H1 (cell line): ENCODE measurements around the gene ELMO1. TPM values are rescaled to one million over a fixed set of nuclear protein-coding genes. Genes with fewer than 3 reads are reported as not detected.

ENCODE experiments used
- CTCF ChIA-PET: fragments of 300-600 bp; sonication (Branson Sonifier 250); formaldehyde crosslinking; loops from one replicate; lab custom pipeline; 2021; ENCODE audit not compliant: partially characterized antibody; lab: Charles Lee
- POLR2A ChIA-PET: fragments of 300-600 bp; sonication (Branson Sonifier 250); formaldehyde crosslinking; loops from one replicate; lab custom pipeline; 2021; ENCODE audit warnings: inconsistent platforms; ENCODE audit not compliant: partially characterized antibody; lab: Charles Lee
- DNase-seq, 2 experiments: peaks; one replicate each; pipeline versions ENCODE4 v3.0.0 to v3.0.0-alpha.2; 2010 to 2022; ENCODE audit warnings: low spot score in 2 of 2, low read depth in 1 of 2, mixed read lengths in 1 of 2
- FAIRE-seq: peaks from 2 replicates; lab custom pipeline; 2011; peaks lifted over from hg19 to GRCh38; lab: Jason Lieb, UNC
- H2AFZ ChIP-seq: 2 replicates; pipeline ENCODE4 v1.8.1; 2012; ENCODE audit warnings: low read length, inconsistent platforms
- H2AK5ac ChIP-seq: 2 replicates; pipeline ENCODE4 v1.6.1; 2013; ENCODE audit warnings: low read depth, low read length
- H2BK120ac ChIP-seq: replicated peaks from 2 replicates; pipeline ENCODE3; 2013; ENCODE audit warnings: low read depth, low read length, inconsistent platforms
- H2BK12ac ChIP-seq: 2 replicates; pipeline ENCODE4 v1.6.1; 2013; ENCODE audit warnings: low read depth, low read length
- H2BK15ac ChIP-seq: 2 replicates; pipeline ENCODE4 v1.6.1; 2013; ENCODE audit warnings: low read length
- H2BK20ac ChIP-seq: 2 replicates; pipeline ENCODE4 v1.6.1; 2013; ENCODE audit warnings: low read length
- H2BK5ac ChIP-seq: 2 replicates; pipeline ENCODE4 v1.6.1; 2013; ENCODE audit warnings: low read depth, low read length
- H3K14ac ChIP-seq: 2 replicates; pipeline ENCODE4 v1.6.1; 2013; ENCODE audit warnings: inconsistent platforms; ENCODE audit not compliant: insufficient read length
- H3K18ac ChIP-seq: 2 replicates; pipeline ENCODE4 v1.6.1; 2013; ENCODE audit warnings: low read length; ENCODE audit errors: extremely low read depth
- H3K23ac ChIP-seq: 2 replicates; pipeline ENCODE4 v1.6.1; 2013; ENCODE audit warnings: inconsistent platforms; ENCODE audit not compliant: insufficient read length
- H3K23me2 ChIP-seq: 2 replicates; pipeline ENCODE4 v1.6.1; 2013; ENCODE audit warnings: low read depth, low read length
- H3K27ac ChIP-seq: 2 replicates; pipeline ENCODE4 v1.6.1; 2011; ENCODE audit warnings: low read depth, low read length, inconsistent platforms
- H3K27me3 ChIP-seq, 4 experiments: replicated peaks in 1 of 4; 1 replicate in 1 of 4; 2 replicates in 3 of 4; pipeline versions ENCODE4 v1.6.1 to v1.8.1; 2011 to 2013; ENCODE audit warnings: low read length in 3 of 4, mild to moderate bottlenecking in 3 of 4, inconsistent platforms in 2 of 4, mixed read lengths in 2 of 4, moderate library complexity in 1 of 4; ENCODE audit not compliant: control insufficient read depth in 3 of 4, insufficient read depth in 3 of 4; ENCODE audit errors: extremely low read depth in 1 of 4
- H3K36me3 ChIP-seq, 4 experiments: 2 replicates each; pipeline versions ENCODE4 v1.6.1 to v1.8.1; 2011 to 2013; ENCODE audit warnings: mild to moderate bottlenecking in 4 of 4, low read length in 3 of 4, moderate library complexity in 2 of 4, control low read depth in 1 of 4, inconsistent platforms in 1 of 4; ENCODE audit not compliant: insufficient read depth in 4 of 4, control insufficient read depth in 2 of 4
- H3K4ac ChIP-seq: replicated peaks from 2 replicates; pipeline ENCODE3; 2013; ENCODE audit warnings: low read length, low read depth, mixed read lengths, inconsistent platforms; ENCODE audit not compliant: insufficient read length
- H3K4me1 ChIP-seq, 4 experiments: replicated peaks in 1 of 4; 1 replicate in 1 of 4; 2 replicates in 3 of 4; pipeline versions ENCODE4 v1.6.1 to v1.8.1; 2011 to 2013; ENCODE audit warnings: low read length in 3 of 4, inconsistent platforms in 2 of 4, mixed read lengths in 1 of 4; ENCODE audit not compliant: insufficient read depth in 4 of 4, control insufficient read depth in 3 of 4
- H3K4me2 ChIP-seq, 2 experiments: 2 replicates each; pipeline versions ENCODE4 v1.6.1 to v1.8.1; 2011 to 2013; ENCODE audit warnings: low read depth in 2 of 2, low read length in 2 of 2, control low read depth in 1 of 2, inconsistent platforms in 1 of 2, mild to moderate bottlenecking in 1 of 2; ENCODE audit not compliant: insufficient read depth in 1 of 2
- H3K4me3 ChIP-seq, 4 experiments: fragments of 200-600, 300-600 bp in 1 of 4; sonication (generic), shearing (Covaris generic), sonication (Bioruptor Twin) in 1 of 4; 2 replicates each; pipeline versions ENCODE4 v1.5.1 to v1.8.1; 2011 to 2016; ENCODE audit warnings: low read length in 4 of 4, low read depth in 3 of 4, control low read depth in 2 of 4, inconsistent platforms in 2 of 4, mild to moderate bottlenecking in 2 of 4, mixed read lengths in 1 of 4, moderate library complexity in 1 of 4; ENCODE audit not compliant: insufficient read depth in 2 of 4; ENCODE audit errors: extremely low read depth in 1 of 4
- H3K56ac ChIP-seq: replicated peaks from 2 replicates; pipeline ENCODE3; 2013; ENCODE audit warnings: low read depth, mild to moderate bottlenecking, mixed read lengths, low read length, inconsistent platforms; ENCODE audit not compliant: insufficient read length
- H3K79me1 ChIP-seq: 2 replicates; pipeline ENCODE4 v1.6.1; 2013; ENCODE audit warnings: low read depth, low read length, control low read depth
- H3K79me2 ChIP-seq, 2 experiments: 2 replicates each; pipeline versions ENCODE4 v1.6.1 to v1.8.1; 2012 to 2013; ENCODE audit warnings: low read length in 2 of 2, mild to moderate bottlenecking in 2 of 2, inconsistent platforms in 1 of 2; ENCODE audit not compliant: insufficient read depth in 2 of 2, control insufficient read depth in 1 of 2
- H3K9ac ChIP-seq, 4 experiments: replicated peaks in 1 of 4; 1 replicate in 1 of 4; 2 replicates in 3 of 4; pipeline versions ENCODE4 v1.6.1 to v1.8.1; 2011 to 2013; ENCODE audit warnings: low read depth in 3 of 4, low read length in 3 of 4, control low read depth in 2 of 4, mild to moderate bottlenecking in 2 of 4, moderate library complexity in 2 of 4, inconsistent platforms in 1 of 4; ENCODE audit errors: extremely low read depth in 1 of 4
- H3K9me3 ChIP-seq, 2 experiments: 2 replicates each; pipeline versions ENCODE4 v1.6.1 to v1.8.1; 2012 to 2013; ENCODE audit warnings: mild to moderate bottlenecking in 2 of 2, moderate library complexity in 2 of 2, control low read depth in 1 of 2, inconsistent platforms in 1 of 2, low read depth in 1 of 2, low read length in 1 of 2, mixed read lengths in 1 of 2; ENCODE audit not compliant: insufficient read depth in 2 of 2
- H4K20me1 ChIP-seq, 2 experiments: replicated peaks in 1 of 2; 2 replicates each; pipeline versions ENCODE3 to v1.8.1; 2011 to 2013; ENCODE audit warnings: inconsistent platforms in 2 of 2, low read length in 2 of 2, mild to moderate bottlenecking in 1 of 2; ENCODE audit not compliant: insufficient read depth in 2 of 2, control insufficient read depth in 1 of 2
- H4K5ac ChIP-seq: 2 replicates; pipeline ENCODE4 v1.6.1; 2013; ENCODE audit warnings: low read length, low read depth, mixed read lengths, inconsistent platforms; ENCODE audit not compliant: insufficient read length
- H4K8ac ChIP-seq: 2 replicates; pipeline ENCODE4 v1.8.0; 2013; ENCODE audit warnings: mild to moderate bottlenecking, moderate library complexity, low read length, inconsistent platforms; ENCODE audit not compliant: insufficient read depth; ENCODE audit errors: extremely low read depth
- H4K91ac ChIP-seq: replicated peaks from 2 replicates; pipeline ENCODE3; 2013; ENCODE audit warnings: low read length, mixed read lengths, inconsistent platforms; ENCODE audit not compliant: insufficient read length
- ATF2 ChIP-seq: IDR thresholded peaks from 2 replicates; pipeline ENCODE4 v1.6.1; 2012; ENCODE audit warnings: low read length, inconsistent platforms
- CREB1 ChIP-seq: IDR thresholded peaks from 2 replicates; pipeline ENCODE4 v1.6.1; 2012; ENCODE audit warnings: inconsistent platforms
- EGR1 ChIP-seq: IDR thresholded peaks from 2 replicates; pipeline ENCODE4 v1.6.1; 2011; ENCODE audit warnings: low read depth, low read length, borderline replicate concordance
- HDAC2 ChIP-seq, 2 experiments: fragments of 300-600 bp in 1 of 2; sonication (generic) in 1 of 2; IDR thresholded peaks; 2 replicates each; pipeline ENCODE4 v1.6.1; 2011 to 2012; ENCODE audit warnings: low read depth in 2 of 2, low read length in 2 of 2, mild to moderate bottlenecking in 2 of 2, moderate library complexity in 2 of 2, borderline replicate concordance in 1 of 2, inconsistent platforms in 1 of 2
- JUN ChIP-seq: IDR thresholded peaks from 2 replicates; pipeline ENCODE4 v1.6.1; 2011; ENCODE audit warnings: low read depth, mild to moderate bottlenecking, improper control_type of control experiment, low read length
- KDM1A ChIP-seq: fragments of 200-600, 300-600 bp; sonication (generic); IDR thresholded peaks from 2 replicates; pipeline ENCODE4 v1.7.1; 2016; ENCODE audit warnings: mild to moderate bottlenecking, low read length, borderline replicate concordance
- RNF2 ChIP-seq: fragments of 200-900, 300-1000 bp; sonication (generic); IDR thresholded peaks from 2 replicates; pipeline ENCODE4 v1.7.1; 2016; ENCODE audit warnings: borderline replicate concordance, low read depth, mild to moderate bottlenecking, antibody characterized with exemption, low read length; ENCODE audit not compliant: poor library complexity, severe bottlenecking; ENCODE audit errors: missing control alignments
- RXRA ChIP-seq: IDR thresholded peaks from 2 replicates; pipeline ENCODE4 v1.6.1; 2011; ENCODE audit warnings: low read depth, mild to moderate bottlenecking, low read length, moderate library complexity; ENCODE audit not compliant: insufficient read depth
- SIRT6 ChIP-seq: IDR thresholded peaks from one replicate; pipeline ENCODE4 v1.7.1; 2012; ENCODE audit warnings: low read length, inconsistent platforms
- SIX5 ChIP-seq: IDR thresholded peaks from 2 replicates; pipeline ENCODE4 v1.6.1; 2011; ENCODE audit warnings: mild to moderate bottlenecking, low read depth, low read length
- SUZ12 ChIP-seq: fragments of 200-600 bp; sonication (generic); IDR thresholded peaks from 2 replicates; pipeline ENCODE4 v1.6.1; 2012; ENCODE audit warnings: mild to moderate bottlenecking, inconsistent platforms, low read length, moderate library complexity, mixed read lengths
- ZNF274 ChIP-seq: IDR thresholded peaks from 2 replicates; pipeline ENCODE4 v1.7.0; 2012; ENCODE audit warnings: low read length, borderline replicate concordance; ENCODE audit errors: extremely low read depth
- WGBS, 2 experiments: shearing (Covaris generic) in 1 of 2; methylation state at CpG; one replicate each; pipeline versions ENCODE4 v1.1.6 to v1.1.7; 2013 to 2015; ENCODE audit warnings: low lambda C conversion rate in 2 of 2, mixed read lengths in 2 of 2, inconsistent platforms in 1 of 2, low coverage in 1 of 2, missing lambda C conversion rate in 1 of 2; ENCODE audit not compliant: insufficient replicate concordance in 2 of 2, insufficient coverage in 1 of 2, insufficient read length in 1 of 2; ENCODE audit errors: extremely low coverage in 1 of 2, missing lambda C conversion rate in 1 of 2; 5-methylcytosine and 5-hydroxymethylcytosine counted together
- polyA plus RNA-seq, 7 experiments: library from polyadenylated mRNA; depleted of rRNA in 3 of 7; stranded (reverse) in 5 of 7; unstranded in 2 of 7; fragments of >200 nt in 5 of 7; fragments of 200-250 nt in 2 of 7; gene quantifications; 1 replicate in 5 of 7; 2 replicates in 1 of 7; 4 replicates in 1 of 7; pipeline versions ENCODE4 v1.2.1 to v1.2.3, GENCODE V29; 2011 to 2013; ENCODE audit warnings: missing spikeins in 2 of 7, mixed read lengths in 2 of 7
- total RNA-seq: library from RNA; stranded (reverse); fragmentation: NEBNext Ultra II Directional; extraction: Animal tissue kit (Norgen Biotek cat#: 25700); gene quantifications from 2 replicates; pipeline ENCODE4 v1.2.1, GENCODE V29; 2021

ELMO1 gene
- total and polyA plus RNA-seq, 2 of the 8 experiments (the other 6 are each of a cell fraction or from before 2014, with no cell fraction given), result 18.4 to 21.0 TPM

GRCh38 chr7:37365405-37365804 is 83.3 kb downstream of the ELMO1 start:
- no peaks in the 10 kb centered on the region for H3K36me3 ChIP-seq
- no peaks in the 10 kb centered on the region for H3K27me3 ChIP-seq
- FAIRE-seq (no peak), DNase-seq (no peak)
- no peak overlapping the region for H2AFZ ChIP-seq
- no peaks in the 10 kb centered on the region; a peak in 1 of 4 replicates for H3K79me2 ChIP-seq
- H3K56ac ChIP-seq, result no peak overlapping the region
- no peaks in the 10 kb centered on the region for H3K79me1 ChIP-seq
- H3K4ac ChIP-seq, result no peak overlapping the region
- H3K18ac ChIP-seq, result no peak overlapping the region
- H4K91ac ChIP-seq, result no peak overlapping the region
- no peak overlapping the region for H3K4me2 ChIP-seq
- no peak overlapping the region for H2AK5ac ChIP-seq
- no peak overlapping the region for H3K27ac ChIP-seq
- H3K23ac ChIP-seq, result no peak overlapping the region
- H3K23me2 ChIP-seq, result no peaks in the 10 kb centered on the region; the same call in 1 of the 2 replicates
- H3K4me1 ChIP-seq, result peaks cover 0 to 6% (median under 1%) of the 10 kb centered on the region in 4 experiments; a peak in 3 of 7 replicates
- H2BK12ac ChIP-seq, result no peak overlapping the region
- H2BK5ac ChIP-seq, result no peak overlapping the region
- ChIA-PET CTCF (interaction anchor here (1.0 to 1.3 kb wide), 2 partner anchors 8 to 15 kb away, joined by 3 read pairs; no protein-coding TSS in a partner anchor), POLR2A (interaction anchor here (0.6 kb wide), 1 partner anchor 178 kb away, joined by 4 read pairs; no protein-coding TSS in a partner anchor)
- WGBS, 2 experiments, result 91% methylated on average over 4 of the region's 4 CpGs; no CpG with 5 or more reads in 1 of the 2 experiments
- no peak overlapping the region for H2BK120ac ChIP-seq
- H2BK15ac ChIP-seq, result no peak overlapping the region
- no peak overlapping the region for H3K9ac ChIP-seq
- H3K4me3 ChIP-seq, result no peak overlapping the region
- no peaks in the 10 kb centered on the region for H3K9me3 ChIP-seq
- H2BK20ac ChIP-seq, result no peak overlapping the region
- no peak overlapping the region for H4K8ac ChIP-seq
- no peaks in the 10 kb centered on the region for H4K20me1 ChIP-seq
- no peak overlapping the region for H4K5ac ChIP-seq
- H3K14ac ChIP-seq, result no peak overlapping the region
- TF ChIP-seq HDAC2 (IDR thresholded peaks at IDR 0.05; ENCODE audit: borderline replicate concordance in 1 of 2, low read depth in 2 of 2, low read length in 2 of 2), result no peak
- TF ChIP-seq KDM1A, result no peak
- no peak for TF ChIP-seq JUN
- no peak for TF ChIP-seq SIX5
- no peak for TF ChIP-seq EGR1
- TF ChIP-seq ZNF274, result no peak
- no peak for TF ChIP-seq CREB1
- no peak for TF ChIP-seq SIRT6
- no peak for TF ChIP-seq SUZ12
- no peak for TF ChIP-seq ATF2
- TF ChIP-seq RXRA, result no peak
- no peak for TF ChIP-seq RNF2
